NCI-H2227 (cell line): Measurements from ENCODE around the gene MMEL1.
"Not testable (repeated sequence)": the region's sequence is repeated elsewhere in the genome, so short reads cannot be mapped to it uniquely, and the experiment has no call there.

ENCODE experiments used
- DNase-seq: peaks from one replicate; lab custom pipeline; 2025; ENCODE audit not compliant: unreplicated experiment; lab: John Stamatoyannopoulos, UW

MMEL1 gene

GRCh38 chr1:2575801-2576663 lies 56.8 kb downstream of the MMEL1 start:
- no peak for DNase-seq

GRCh38 chr1:2574350-2574749 lies 58.5 kb downstream of the MMEL1 start:
- no peak for DNase-seq

GRCh38 chr1:2573250-2573920 lies 59.4 kb downstream of the MMEL1 start:
- no peak for DNase-seq

- DNase-seq = no peak
Observed at GRCh38 chr1:2571348-2571747, 61.5 kb downstream of the MMEL1 start.

- DNase-seq = no peak
Observed at GRCh38 chr1:2570332-2570731, 62.5 kb downstream of the MMEL1 start.

GRCh38 chr1:2569703-2570102 lies 63.1 kb downstream of the MMEL1 start:
- DNase-seq = not testable (repeated sequence)

- DNase-seq = no peak
Observed at GRCh38 chr1:2569060-2569459, 63.8 kb downstream of the MMEL1 start.

GRCh38 chr1:2568187-2568816 lies 64.5 kb downstream of the MMEL1 start:
- not testable (repeated sequence) for DNase-seq

GRCh38 chr1:2567083-2567679 lies 65.6 kb downstream of the MMEL1 start:
- DNase-seq = no peak

GRCh38 chr1:2566101-2567045 lies 66.4 kb downstream of the MMEL1 start:
- no peak for DNase-seq

GRCh38 chr1:2564815-2565374 lies 67.9 kb downstream of the MMEL1 start:
- DNase-seq = no peak

GRCh38 chr1:2564006-2564814 lies 68.6 kb downstream of the MMEL1 start:
- DNase-seq = no peak

- DNase-seq = no peak
Observed at GRCh38 chr1:2563205-2563604, 69.6 kb downstream of the MMEL1 start.

GRCh38 chr1:2561898-2562895 lies 70.6 kb downstream of the MMEL1 start:
- no peak for DNase-seq

- no peak for DNase-seq
Observed at GRCh38 chr1:2561446-2561845, 71.4 kb downstream of the MMEL1 start.

GRCh38 chr1:2560299-2561073 lies 72.3 kb downstream of the MMEL1 start:
- no peak for DNase-seq
